ENCODE data around the gene EPSTI1.

EPSTI1 gene

DNA sequence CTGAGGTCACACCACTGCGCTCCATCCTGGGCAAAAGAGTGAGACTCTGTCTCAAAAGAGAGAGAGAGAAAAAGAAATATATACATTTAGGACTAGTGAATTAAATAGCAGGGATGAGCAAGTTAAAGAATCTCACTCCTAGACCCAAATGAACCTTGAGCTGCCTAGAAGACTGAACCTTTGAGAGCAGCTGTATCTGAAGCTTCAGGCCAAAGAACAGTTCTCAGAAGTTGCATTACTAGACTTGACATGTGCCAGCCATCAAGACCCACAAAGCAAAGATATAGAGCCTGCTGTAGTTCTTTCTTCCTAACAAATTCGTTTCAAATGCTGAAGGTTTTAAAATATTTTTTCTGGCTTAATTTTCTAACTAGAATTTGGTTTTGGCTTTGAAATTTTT, 47.9 kb upstream of the EPSTI1 start:
- Histone ChIP-seq H2BK5ac (ENCODE audit: low read length) (no peak overlapping the region), H3K27ac (replicated peaks; ENCODE audit: low read length) (no peak overlapping the region), H3K4me3 (ENCODE audit: low read length in 2 of 2) (no peak overlapping the region), H3K18ac (ENCODE audit: low read length) (no peak overlapping the region), H3K27me3 (ENCODE audit: control insufficient read depth in 3 of 3, insufficient read depth in 3 of 3, low read depth in 1 of 3, low read length in 3 of 3) (no peaks in the 10 kb centered on the region), H3K4ac (ENCODE audit: low read length) (no peak overlapping the region), H3K4me1 (ENCODE audit: control insufficient read depth in 2 of 2, insufficient read depth in 1 of 2, low read depth in 1 of 2, low read length in 2 of 2) (peaks cover 0 to 2% of the 10 kb centered on the region in 2 donors), H4K8ac (ENCODE audit: low read depth, low read length) (no peak overlapping the region), H3K14ac (ENCODE audit: low read length) (no peak overlapping the region), H3K4me2 (ENCODE audit: insufficient read depth, low read length, poor library complexity, severe bottlenecking) (no peak overlapping the region), H2BK120ac (ENCODE audit: low read depth, low read length) (no peak overlapping the region), H2BK12ac (ENCODE audit: low read length) (no peak overlapping the region), H2BK15ac (ENCODE audit: low read length) (no peak overlapping the region), H3K9me3 (replicated peaks in 1 of 2; ENCODE audit: control insufficient read depth in 2 of 2, insufficient read depth in 1 of 2, low read depth in 1 of 2, low read length in 2 of 2) (no peaks in the 10 kb centered on the region), H3K9ac (ENCODE audit: low read depth, low read length, poor library complexity) (no peak overlapping the region), H3K79me1 (ENCODE audit: low read depth, low read length) (no peaks in the 10 kb centered on the region), H3K23ac (ENCODE audit: low read depth, low read length, poor library complexity) (no peak overlapping the region), H2AFZ (ENCODE audit: low read length) (no peak overlapping the region), H3K36me3 (replicated peaks in 1 of 2; ENCODE audit: control insufficient read depth in 2 of 2, insufficient read depth in 2 of 2, low read length in 2 of 2) (no peaks in the 10 kb centered on the region), H4K91ac (ENCODE audit: low read depth, low read length, poor library complexity) (no peak overlapping the region), H2AK5ac (ENCODE audit: low read depth, low read length) (no peak overlapping the region)
- no peak for DNase-seq (ENCODE audit: low spot score)
- no CpG with 5 or more reads among the region's 2 CpGs for WGBS, 2 donors (ENCODE audit: extremely low coverage in 2 of 2, insufficient read length in 2 of 2, insufficient replicate concordance in 1 of 2)

DNA sequence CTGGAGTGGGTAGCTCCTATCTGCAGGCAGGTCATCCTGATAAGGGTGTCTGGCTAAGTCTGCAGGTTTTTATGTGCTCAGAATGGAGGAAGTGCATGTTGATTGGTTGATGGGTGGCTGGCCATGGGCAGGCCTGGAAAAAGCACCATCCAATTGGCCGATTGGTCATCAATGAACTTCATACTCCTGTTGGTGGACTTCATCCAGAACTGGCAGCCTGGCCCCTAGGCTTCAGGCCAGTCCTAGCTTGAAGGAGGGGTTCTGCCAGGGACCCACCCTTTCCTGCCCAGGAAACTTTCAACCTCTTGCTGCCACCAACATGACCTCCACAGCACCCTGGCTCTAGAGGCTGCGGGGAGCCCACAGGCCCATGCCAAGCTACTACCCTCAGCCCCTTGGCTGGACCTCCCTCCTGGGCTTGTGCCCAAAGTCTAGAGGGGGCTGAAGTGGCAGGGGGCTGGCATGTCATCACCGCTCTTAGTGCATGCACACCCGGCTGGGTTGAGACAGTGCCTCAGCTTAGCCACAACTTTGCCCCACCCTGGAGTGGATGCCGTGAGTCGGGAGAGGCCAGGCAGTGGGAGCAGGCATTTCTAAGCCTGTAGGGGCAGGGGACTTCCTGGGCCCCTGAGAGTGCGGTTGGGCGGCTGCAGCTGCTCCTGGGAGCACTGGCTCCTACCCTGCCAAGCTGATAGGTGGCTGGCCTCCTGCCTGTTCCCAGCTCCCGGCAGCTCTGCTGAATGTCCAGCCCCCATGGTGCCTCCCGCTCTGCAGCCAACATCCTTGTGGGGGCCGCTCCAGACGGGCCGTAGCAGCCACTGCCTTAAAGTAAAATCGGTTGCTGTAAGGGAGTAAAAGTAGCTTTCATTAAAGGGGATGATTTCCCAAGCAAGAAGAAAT, 44.6 kb upstream of the EPSTI1 start:
- no peak overlapping the region for H2BK15ac ChIP-seq (ENCODE audit: low read length)
- H3K4me1 ChIP-seq (ENCODE audit: control insufficient read depth in 2 of 2, insufficient read depth in 1 of 2, low read depth in 1 of 2, low read length in 2 of 2), result peaks cover 0 to 2% of the 10 kb centered on the region in 2 donors
- H3K4me2 ChIP-seq (ENCODE audit: insufficient read depth, low read length, poor library complexity, severe bottlenecking), result no peak overlapping the region
- no peak overlapping the region for H3K14ac ChIP-seq (ENCODE audit: low read length)
- H3K27ac ChIP-seq (replicated peaks; ENCODE audit: low read length), result no peak overlapping the region
- DNase-seq (ENCODE audit: low spot score), result no peak
- H4K91ac ChIP-seq (ENCODE audit: low read depth, low read length, poor library complexity), result no peak overlapping the region
- H2BK120ac ChIP-seq (ENCODE audit: low read depth, low read length), result no peak overlapping the region
- no peak overlapping the region for H3K9ac ChIP-seq (ENCODE audit: low read depth, low read length, poor library complexity)
- H2AFZ ChIP-seq (ENCODE audit: low read length), result no peak overlapping the region
- no peaks in the 10 kb centered on the region for H3K27me3 ChIP-seq (ENCODE audit: control insufficient read depth in 3 of 3, insufficient read depth in 3 of 3, low read depth in 1 of 3, low read length in 3 of 3)
- no peaks in the 10 kb centered on the region for H3K36me3 ChIP-seq (replicated peaks in 1 of 2; ENCODE audit: control insufficient read depth in 2 of 2, insufficient read depth in 2 of 2, low read length in 2 of 2)
- H3K4ac ChIP-seq (ENCODE audit: low read length), result no peak overlapping the region
- H2BK12ac ChIP-seq (ENCODE audit: low read length), result no peak overlapping the region
- H2AK5ac ChIP-seq (ENCODE audit: low read depth, low read length), result no peak overlapping the region
- no peak overlapping the region for H3K23ac ChIP-seq (ENCODE audit: low read depth, low read length, poor library complexity)
- peak overlapping the region; percentile 30 for H3K18ac ChIP-seq (ENCODE audit: low read length)
- no peaks in the 10 kb centered on the region for H3K9me3 ChIP-seq (replicated peaks in 1 of 2; ENCODE audit: control insufficient read depth in 2 of 2, insufficient read depth in 1 of 2, low read depth in 1 of 2, low read length in 2 of 2)
- no peaks in the 10 kb centered on the region for H3K79me1 ChIP-seq (ENCODE audit: low read depth, low read length)
- WGBS, 2 donors (ENCODE audit: extremely low coverage in 2 of 2, insufficient read length in 2 of 2, insufficient replicate concordance in 1 of 2), result no CpG with 5 or more reads among the region's 14 CpGs
- no peak overlapping the region for H4K8ac ChIP-seq (ENCODE audit: low read depth, low read length)
- H2BK5ac ChIP-seq (ENCODE audit: low read length), result no peak overlapping the region
- no peak overlapping the region for H3K4me3 ChIP-seq (ENCODE audit: low read length in 2 of 2)

DNA sequence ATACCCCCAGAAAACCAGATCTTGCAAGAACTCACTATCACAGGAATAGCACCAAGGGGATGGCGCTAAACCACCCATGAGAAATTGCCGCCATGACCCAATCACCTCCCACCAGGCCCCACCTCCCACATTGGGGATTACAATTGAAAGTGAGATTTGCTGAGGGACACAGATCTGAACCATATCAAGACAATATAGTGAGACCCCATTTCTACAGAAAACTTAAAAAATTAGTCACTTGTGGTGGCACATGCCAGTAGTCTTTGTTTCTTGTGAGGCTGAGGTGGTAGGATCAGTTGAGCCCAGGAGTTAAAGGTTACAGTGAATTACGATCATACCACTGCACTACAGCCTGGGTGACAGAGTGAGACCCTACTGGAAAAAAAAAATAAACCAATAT, 41.0 kb upstream of the EPSTI1 start:
- H2BK5ac ChIP-seq (ENCODE audit: low read length), result no peak overlapping the region
- no peak overlapping the region for H2BK12ac ChIP-seq (ENCODE audit: low read length)
- no peaks in the 10 kb centered on the region for H3K9me3 ChIP-seq (replicated peaks in 1 of 2; ENCODE audit: control insufficient read depth in 2 of 2, insufficient read depth in 1 of 2, low read depth in 1 of 2, low read length in 2 of 2)
- DNase-seq (ENCODE audit: low spot score), result no peak
- H3K4ac ChIP-seq (ENCODE audit: low read length), result no peak overlapping the region
- H3K14ac ChIP-seq (ENCODE audit: low read length), result no peak overlapping the region
- no peak overlapping the region for H4K8ac ChIP-seq (ENCODE audit: low read depth, low read length)
- H2AFZ ChIP-seq (ENCODE audit: low read length), result no peak overlapping the region
- no peak overlapping the region for H3K9ac ChIP-seq (ENCODE audit: low read depth, low read length, poor library complexity)
- no peaks in the 10 kb centered on the region for H3K4me1 ChIP-seq (ENCODE audit: control insufficient read depth in 2 of 2, insufficient read depth in 1 of 2, low read depth in 1 of 2, low read length in 2 of 2)
- H3K79me1 ChIP-seq (ENCODE audit: low read depth, low read length), result no peaks in the 10 kb centered on the region
- H2AK5ac ChIP-seq (ENCODE audit: low read depth, low read length), result no peak overlapping the region
- H3K4me3 ChIP-seq (ENCODE audit: low read length in 2 of 2), result no peak overlapping the region
- no peaks in the 10 kb centered on the region for H3K36me3 ChIP-seq (replicated peaks in 1 of 2; ENCODE audit: control insufficient read depth in 2 of 2, insufficient read depth in 2 of 2, low read length in 2 of 2)
- WGBS, 2 donors (ENCODE audit: extremely low coverage in 2 of 2, insufficient read length in 2 of 2, insufficient replicate concordance in 1 of 2), result no CpG with 5 or more reads among the region's 3 CpGs
- no peak overlapping the region for H2BK120ac ChIP-seq (ENCODE audit: low read depth, low read length)
- H3K4me2 ChIP-seq (ENCODE audit: insufficient read depth, low read length, poor library complexity, severe bottlenecking), result no peak overlapping the region
- H3K27me3 ChIP-seq (ENCODE audit: control insufficient read depth in 3 of 3, insufficient read depth in 3 of 3, low read depth in 1 of 3, low read length in 3 of 3), result no peaks in the 10 kb centered on the region
- H3K18ac ChIP-seq (ENCODE audit: low read length), result no peak overlapping the region
- no peak overlapping the region for H3K27ac ChIP-seq (replicated peaks; ENCODE audit: low read length)
- H3K23ac ChIP-seq (ENCODE audit: low read depth, low read length, poor library complexity), result no peak overlapping the region
- H2BK15ac ChIP-seq (ENCODE audit: low read length), result no peak overlapping the region
- no peak overlapping the region for H4K91ac ChIP-seq (ENCODE audit: low read depth, low read length, poor library complexity)

DNA sequence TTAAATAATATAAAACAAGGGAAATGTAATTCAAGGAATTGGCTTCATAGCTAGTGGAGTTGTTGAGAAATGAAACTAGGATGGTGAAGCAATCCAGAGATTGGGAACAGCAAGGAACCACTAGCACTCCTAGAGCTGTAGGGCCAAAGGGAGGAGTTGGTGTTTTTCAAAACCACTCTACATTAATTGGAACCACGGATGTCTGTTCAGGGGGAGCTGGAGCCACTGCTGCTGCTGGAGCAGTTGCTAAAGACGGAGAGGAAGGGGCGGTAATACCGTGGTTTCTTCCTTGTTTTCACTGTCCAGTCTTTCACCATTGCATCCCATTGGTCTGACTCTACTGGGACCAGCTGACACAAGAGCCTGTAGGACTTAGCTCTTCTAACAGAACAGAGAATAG, 39.8 kb upstream of the EPSTI1 start:
- H2AFZ ChIP-seq (ENCODE audit: low read length), result no peak overlapping the region
- no peak for DNase-seq (ENCODE audit: low spot score)
- H3K27ac ChIP-seq (replicated peaks; ENCODE audit: low read length), result no peak overlapping the region
- no peak overlapping the region for H3K4ac ChIP-seq (ENCODE audit: low read length)
- no peak overlapping the region for H3K14ac ChIP-seq (ENCODE audit: low read length)
- no peak overlapping the region for H3K4me2 ChIP-seq (ENCODE audit: insufficient read depth, low read length, poor library complexity, severe bottlenecking)
- no peak overlapping the region for H2BK15ac ChIP-seq (ENCODE audit: low read length)
- WGBS, 2 donors (ENCODE audit: extremely low coverage in 2 of 2, insufficient read length in 2 of 2, insufficient replicate concordance in 1 of 2), result no CpG with 5 or more reads among the region's 4 CpGs
- no peak overlapping the region for H2BK5ac ChIP-seq (ENCODE audit: low read length)
- H3K36me3 ChIP-seq (replicated peaks in 1 of 2; ENCODE audit: control insufficient read depth in 2 of 2, insufficient read depth in 2 of 2, low read length in 2 of 2), result no peaks in the 10 kb centered on the region
- H3K9ac ChIP-seq (ENCODE audit: low read depth, low read length, poor library complexity), result no peak overlapping the region
- H3K4me3 ChIP-seq (ENCODE audit: low read length in 2 of 2), result no peak overlapping the region
- H3K27me3 ChIP-seq (ENCODE audit: control insufficient read depth in 3 of 3, insufficient read depth in 3 of 3, low read depth in 1 of 3, low read length in 3 of 3), result no peaks in the 10 kb centered on the region
- no peak overlapping the region for H4K91ac ChIP-seq (ENCODE audit: low read depth, low read length, poor library complexity)
- H2BK120ac ChIP-seq (ENCODE audit: low read depth, low read length), result no peak overlapping the region
- H3K4me1 ChIP-seq (ENCODE audit: control insufficient read depth in 2 of 2, insufficient read depth in 1 of 2, low read depth in 1 of 2, low read length in 2 of 2), result no peaks in the 10 kb centered on the region
- no peaks in the 10 kb centered on the region for H3K79me1 ChIP-seq (ENCODE audit: low read depth, low read length)
- no peak overlapping the region for H3K23ac ChIP-seq (ENCODE audit: low read depth, low read length, poor library complexity)
- H3K9me3 ChIP-seq (replicated peaks in 1 of 2; ENCODE audit: control insufficient read depth in 2 of 2, insufficient read depth in 1 of 2, low read depth in 1 of 2, low read length in 2 of 2), result no peaks in the 10 kb centered on the region
- H3K18ac ChIP-seq (ENCODE audit: low read length), result no peak overlapping the region
- H2AK5ac ChIP-seq (ENCODE audit: low read depth, low read length), result no peak overlapping the region
- no peak overlapping the region for H2BK12ac ChIP-seq (ENCODE audit: low read length)
- no peak overlapping the region for H4K8ac ChIP-seq (ENCODE audit: low read depth, low read length)
